AG09309 (cell line): ENCODE measurements around the gene SLC44A5.

Experiments
- DNase-seq: peaks from one replicate; pipeline ENCODE4 v3.0.0-alpha.2; 2010; ENCODE audit warnings: low read depth
- H3K4me3 ChIP-seq: 2 replicates; pipeline ENCODE4 v1.5.1; 2011; ENCODE audit warnings: mild to moderate bottlenecking, low read depth, low read length, moderate library complexity; ENCODE audit not compliant: control insufficient read depth
- TF ChIP-seq, protein P1 (sequence below): IDR thresholded peaks from 2 replicates; pipeline ENCODE4 v1.5.1; 2011; ENCODE audit warnings: mild to moderate bottlenecking, low read depth, low read length, inconsistent platforms; ENCODE audit not compliant: insufficient read depth, control insufficient read depth; ENCODE audit errors: missing control alignments

SLC44A5 gene

DNA sequence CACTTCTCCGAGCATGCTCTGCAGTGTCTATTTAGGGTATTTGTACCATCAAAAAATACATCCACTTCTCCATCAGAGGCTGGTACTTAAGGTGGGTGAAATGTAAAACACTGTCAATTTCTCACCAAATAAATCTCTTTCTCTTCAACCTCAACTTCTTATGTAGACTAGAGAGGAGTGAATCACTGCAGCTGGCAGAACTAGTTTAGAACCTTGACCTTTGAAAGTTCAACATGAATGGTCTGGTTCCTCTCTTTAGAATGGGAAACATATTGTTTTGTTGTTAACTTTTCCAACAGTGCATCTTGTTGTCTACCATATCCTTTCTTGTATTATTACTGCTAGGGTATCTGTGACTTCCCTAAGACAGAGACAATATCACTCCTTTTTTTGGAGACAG lies 20.1 kb upstream of the SLC44A5 start:
- TF ChIP-seq, protein P1, sequence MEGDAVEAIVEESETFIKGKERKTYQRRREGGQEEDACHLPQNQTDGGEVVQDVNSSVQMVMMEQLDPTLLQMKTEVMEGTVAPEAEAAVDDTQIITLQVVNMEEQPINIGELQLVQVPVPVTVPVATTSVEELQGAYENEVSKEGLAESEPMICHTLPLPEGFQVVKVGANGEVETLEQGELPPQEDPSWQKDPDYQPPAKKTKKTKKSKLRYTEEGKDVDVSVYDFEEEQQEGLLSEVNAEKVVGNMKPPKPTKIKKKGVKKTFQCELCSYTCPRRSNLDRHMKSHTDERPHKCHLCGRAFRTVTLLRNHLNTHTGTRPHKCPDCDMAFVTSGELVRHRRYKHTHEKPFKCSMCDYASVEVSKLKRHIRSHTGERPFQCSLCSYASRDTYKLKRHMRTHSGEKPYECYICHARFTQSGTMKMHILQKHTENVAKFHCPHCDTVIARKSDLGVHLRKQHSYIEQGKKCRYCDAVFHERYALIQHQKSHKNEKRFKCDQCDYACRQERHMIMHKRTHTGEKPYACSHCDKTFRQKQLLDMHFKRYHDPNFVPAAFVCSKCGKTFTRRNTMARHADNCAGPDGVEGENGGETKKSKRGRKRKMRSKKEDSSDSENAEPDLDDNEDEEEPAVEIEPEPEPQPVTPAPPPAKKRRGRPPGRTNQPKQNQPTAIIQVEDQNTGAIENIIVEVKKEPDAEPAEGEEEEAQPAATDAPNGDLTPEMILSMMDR = no peak
- no peak overlapping the region for H3K4me3 ChIP-seq
- DNase-seq = no peak

- TF ChIP-seq, protein P1 = no peak
- DNase-seq = no peak
- H3K4me3 ChIP-seq = no peak overlapping the region
Measured at GRCh38 chr1:75630004-75630594, 19.2 kb upstream of the SLC44A5 start.

GRCh38 chr1:75625795-75626194 lies 14.9 kb upstream of the SLC44A5 start:
- no peak for DNase-seq
- TF ChIP-seq, protein P1 = no peak
- no peak overlapping the region for H3K4me3 ChIP-seq

DNA sequence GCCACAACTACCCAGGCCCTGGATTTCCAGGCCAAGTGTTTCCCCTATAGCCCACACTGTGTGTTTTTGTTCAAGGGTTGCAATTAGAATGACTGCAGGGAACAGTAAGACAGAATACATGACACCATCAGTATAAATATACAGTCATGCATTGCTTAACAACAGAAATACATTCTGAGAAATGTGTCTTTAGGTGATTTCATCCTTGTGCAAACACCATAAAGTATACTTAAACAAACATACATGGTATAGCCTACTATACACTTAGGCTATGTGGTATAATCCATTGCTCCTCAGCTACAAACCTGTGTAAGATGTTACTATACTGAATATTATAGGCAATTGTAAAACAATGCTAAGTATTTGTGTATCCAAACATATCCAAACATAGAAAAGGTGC lies 7.5 kb upstream of the SLC44A5 start:
- DNase-seq = no peak
- H3K4me3 ChIP-seq = no peak overlapping the region
- TF ChIP-seq, protein P1 = no peak

DNA sequence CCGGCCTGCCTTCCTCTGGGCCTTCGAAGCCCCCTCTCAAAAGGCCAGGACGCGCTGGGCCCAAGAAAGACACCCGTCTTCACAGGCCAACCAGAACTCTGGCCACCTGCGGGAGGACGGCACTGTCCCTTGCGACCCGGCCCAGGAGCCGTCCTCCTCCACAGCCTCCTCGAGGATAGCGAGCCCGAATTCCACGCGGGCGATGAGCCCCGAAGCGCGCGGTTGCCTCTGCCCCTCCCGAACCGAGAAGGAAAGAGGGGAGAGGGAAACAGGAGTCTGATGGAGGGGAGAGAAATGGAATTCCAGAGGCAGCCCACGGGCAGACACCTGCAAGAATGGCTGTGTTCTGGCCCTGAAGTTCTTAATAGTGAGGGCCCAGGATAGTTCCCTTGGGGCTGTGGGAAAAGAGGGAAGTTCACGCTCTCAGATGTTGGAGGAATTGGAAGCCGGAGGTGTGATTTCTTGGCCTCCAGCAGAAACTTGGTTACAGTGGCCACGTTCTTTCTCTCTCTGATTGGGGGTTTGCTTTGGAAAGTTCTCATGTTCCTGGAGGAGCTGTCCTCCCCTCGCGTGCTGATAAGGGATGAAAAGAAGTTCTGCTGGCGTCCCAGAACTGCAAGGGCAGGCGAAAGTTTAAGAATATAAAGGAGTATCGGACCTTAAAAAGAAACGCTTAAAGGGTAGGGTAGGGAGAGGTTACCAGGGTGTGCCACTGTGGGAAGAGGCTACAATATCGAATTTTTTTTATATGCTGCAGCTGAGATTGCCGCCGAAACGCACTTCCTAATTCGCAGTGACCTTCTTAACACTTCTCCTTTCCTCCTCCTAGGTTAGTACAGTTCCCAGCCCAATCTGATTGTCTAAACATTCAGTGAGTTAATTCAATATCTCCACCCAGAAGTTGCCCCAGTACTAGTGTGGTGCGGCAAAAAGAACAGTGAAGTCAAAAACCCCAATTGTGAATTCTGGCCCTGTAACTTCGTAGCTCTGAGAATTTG lies 5.8 kb upstream of the SLC44A5 start:
- TF ChIP-seq, protein P1 = no peak
- peak overlapping the region; percentile 13 for H3K4me3 ChIP-seq
- no peak for DNase-seq

- peak overlapping the region; percentile 52 for H3K4me3 ChIP-seq
- no peak for DNase-seq
- TF ChIP-seq, protein P1 = no peak
Measured at GRCh38 chr1:75615613-75616435, 4.9 kb upstream of the SLC44A5 start.
